Fibroblast of villous mesenchyme (primary cell): ENCODE results near the gene EID2. TPM values are rescaled to one million over a fixed set of nuclear protein-coding genes. Genes with fewer than 3 reads are reported as not detected.

Source experiments
- DNase-seq: peaks from one replicate; pipeline ENCODE4 v3.0.0-alpha.2; 2010; ENCODE audit warnings: low read depth
- H3K4me3 ChIP-seq: 2 replicates; pipeline ENCODE4 v1.5.1; 2011; ENCODE audit warnings: low read depth, mild to moderate bottlenecking, low read length
- CTCF ChIP-seq: IDR thresholded peaks from 2 replicates; pipeline ENCODE4 v1.5.1; 2012; ENCODE audit warnings: low read depth, mild to moderate bottlenecking, low read length; ENCODE audit not compliant: insufficient read depth
- small RNA-seq: library from RNA; depleted of rRNA; stranded (forward); fragments of <200 nt; gene quantifications from one replicate; pipeline ENCODE3, GENCODE V24; 2012
- total RNA-seq: library from RNA; depleted of rRNA; stranded (reverse); fragments of >200 nt; gene quantifications from 2 replicates; pipeline ENCODE4 v1.2.3, GENCODE V29; 2012

EID2 gene
- total RNA-seq, 1 donor = 10.8 TPM

GRCh38 chr19:39492788-39493187, 47.2 kb downstream of the EID2 start:
- no peak overlapping the region for H3K4me3 ChIP-seq
- no peak for DNase-seq

GRCh38 chr19:39492225-39492624, 47.7 kb downstream of the EID2 start:
- no peak for DNase-seq
- no peak for TF ChIP-seq CTCF
- no peak overlapping the region for H3K4me3 ChIP-seq

More at GRCh38 chr19:39492788-39493187, 47.2 kb downstream of the EID2 start:
- no peak for TF ChIP-seq CTCF

GRCh38 chr19:39489756-39490155, 50.2 kb downstream of the EID2 start:
- H3K4me3 ChIP-seq = no peak overlapping the region
- no peak for TF ChIP-seq CTCF
- no peak for DNase-seq

Small RNA genes within 50 kb of the gene (small RNA-seq; reads per million reads assigned to genes)
- not detected for gene RPS29P24

Other genes with a start within 250 kb of the EID2 start
- not detected in 2 replicates for gene IFNL1, start 243.8 kb downstream of the EID2 start, total RNA-seq
- under 0.01 TPM in 1 of 2 replicates, not detected in the other for gene LRFN1, start 219.3 kb downstream of the EID2 start, total RNA-seq
- gene GMFG, start 204.1 kb downstream of the EID2 start, total RNA-seq = 0.86 and 1.6 TPM in 2 replicates
- gene SAMD4B, start 197.7 kb downstream of the EID2 start, total RNA-seq = 38.0 and 45.7 TPM in 2 replicates
- 29.6 and 33.2 TPM in 2 replicates for gene PAF1, start 149.1 kb downstream of the EID2 start, total RNA-seq
- 22.0 and 22.2 TPM in 2 replicates for gene MED29, start 148.8 kb downstream of the EID2 start, total RNA-seq
- 5.8 and 8.6 TPM in 2 replicates for gene ZFP36, start 133.3 kb downstream of the EID2 start, total RNA-seq
- 25.0 and 39.3 TPM in 2 replicates for gene PLEKHG2, start 127.5 kb downstream of the EID2 start, total RNA-seq
- 43.2 and 48.3 TPM in 2 replicates for gene RPS16, start 104.2 kb downstream of the EID2 start, total RNA-seq
- gene SUPT5H, start 94.6 kb downstream of the EID2 start, total RNA-seq = 71.8 and 80.7 TPM in 2 replicates
- 48.8 and 49.6 TPM in 2 replicates for gene TIMM50, start 59.3 kb downstream of the EID2 start, total RNA-seq
- under 0.01 and 0.43 TPM in 2 replicates for gene DLL3, start 41.2 kb downstream of the EID2 start, total RNA-seq
- not detected in 2 replicates for gene SELENOV, start 25.0 kb downstream of the EID2 start, total RNA-seq
- gene EID2B, start 7.3 kb downstream of the EID2 start, total RNA-seq = 4.3 and 4.5 TPM in 2 replicates
- gene LGALS13, start 62.4 kb upstream of the EID2 start, total RNA-seq = not detected in 2 replicates
- not detected in 2 replicates for gene LGALS16, start 115.8 kb upstream of the EID2 start, total RNA-seq
- gene LGALS14, start 164.3 kb upstream of the EID2 start, total RNA-seq = not detected in 2 replicates
- gene CLC, start 197.9 kb upstream of the EID2 start, total RNA-seq = not detected in 2 replicates
- gene LEUTX, start 238.7 kb upstream of the EID2 start, total RNA-seq = not detected in 2 replicates